Stimulated activated memory B cell treated with anti-CD40 and anti-IgM and Interleukin-4, amounts not matched to agents 10 μg/mL and 1 μg/mL and 100 μg/mL, for 72 hours (primary cell): Measurements from ENCODE around the gene LYPLA2.

ENCODE experiments used
- ATAC-seq: fragments of 150-1000 bp; cut with Tn5 transposase; 2 replicates; pipeline ENCODE4 v1.10.0; 2021
- H3K27ac Mint-ChIP-seq: one replicate; pipeline ENCODE4 v1.8.0; 2022; ENCODE audit warnings: mild to moderate bottlenecking, mixed read lengths
- H3K27me3 Mint-ChIP-seq: one replicate; pipeline ENCODE4 v1.8.0; 2022; ENCODE audit warnings: mixed read lengths
- H3K36me3 Mint-ChIP-seq: one replicate; pipeline ENCODE4 v1.8.0; 2022; ENCODE audit warnings: mixed read lengths
- H3K4me1 Mint-ChIP-seq: one replicate; pipeline ENCODE4 v1.8.0; 2022; ENCODE audit warnings: mixed read lengths
- H3K4me3 Mint-ChIP-seq: one replicate; pipeline ENCODE4 v1.8.0; 2022; ENCODE audit warnings: mild to moderate bottlenecking, moderate library complexity, mixed read lengths
- H3K9me3 Mint-ChIP-seq: one replicate; pipeline ENCODE4 v1.8.0; 2022; ENCODE audit warnings: mixed read lengths

LYPLA2 gene

DNA sequence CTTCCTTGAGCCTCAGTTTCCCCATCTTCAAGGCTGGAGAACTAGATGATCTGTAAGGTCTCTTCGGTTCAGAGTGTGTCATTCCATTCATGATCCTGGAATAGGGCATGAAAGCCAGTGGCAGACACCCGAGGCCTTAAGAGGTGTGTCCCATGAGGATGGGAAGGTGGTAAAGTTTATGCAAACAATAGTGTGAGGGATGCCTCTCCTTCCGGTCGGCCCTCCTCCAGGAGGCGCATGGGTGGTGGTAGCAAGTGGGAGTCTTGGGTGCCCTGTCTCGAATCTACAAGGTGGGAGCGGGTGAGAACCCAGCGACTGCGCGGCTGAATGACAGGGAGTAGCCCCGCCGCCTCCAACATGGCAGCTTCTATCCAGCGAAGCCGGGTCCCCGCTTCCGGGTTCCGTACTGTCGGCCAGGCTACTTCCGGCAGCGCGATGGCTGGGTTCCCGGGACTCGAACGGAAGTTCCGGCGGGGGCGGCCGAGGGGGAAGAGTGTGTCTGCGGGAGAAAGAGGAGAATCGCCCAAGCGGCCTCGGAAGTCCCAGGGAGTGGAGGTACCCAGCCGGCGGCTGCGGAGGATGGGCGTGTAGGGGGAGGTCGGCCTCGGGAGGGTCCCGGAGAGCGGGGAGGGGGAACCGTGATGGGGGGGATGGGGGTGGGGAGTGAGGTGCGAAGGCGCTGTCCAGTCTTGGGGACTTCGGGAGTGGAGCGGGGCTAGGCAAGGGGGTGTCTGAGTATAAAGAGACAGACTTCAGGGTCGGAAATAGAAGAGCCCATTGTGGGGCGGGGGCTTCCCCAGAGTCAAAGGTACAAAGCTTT, at the start of gene LYPLA2:
TSS of gene LYPLA2 (plus strand) at position 450 of the 820 bp plus-strand sequence. CDS start 1,538 bp downstream, outside the sequence.
- Mint-ChIP-seq H3K4me1 (peaks cover 44% of the 10 kb centered on the region), H3K27me3 (no peaks in the 10 kb centered on the region), H3K27ac (peak within 1 kb of the TSS; percentile 96), H3K4me3 (peak within 1 kb of the TSS; percentile 93), H3K9me3 (no peaks in the 10 kb centered on the region), H3K36me3 (peaks cover 57% of the 10 kb centered on the region)
- ATAC-seq: peak; percentile 92

DNA sequence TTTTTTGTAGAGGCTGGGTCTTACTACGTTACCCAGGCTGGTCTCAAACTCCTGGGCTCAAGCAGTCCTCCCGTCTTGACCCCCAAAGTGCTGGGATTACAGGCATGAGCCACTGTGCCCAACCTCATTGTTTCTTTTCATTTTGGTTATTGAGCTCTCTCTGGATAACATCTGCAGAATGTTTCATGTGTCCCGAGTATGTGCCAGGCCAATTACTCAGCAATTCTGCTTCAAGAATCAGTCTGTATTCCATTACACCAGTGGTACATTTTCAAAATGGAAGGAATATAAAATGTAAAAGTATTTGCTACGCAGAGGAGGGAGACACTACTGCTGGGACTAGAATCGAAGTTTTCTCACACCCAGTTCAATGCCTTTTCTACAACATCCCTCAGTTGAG, 49.3 kb upstream of the LYPLA2 start:
- Mint-ChIP-seq H3K9me3 (no peaks in the 10 kb centered on the region), H3K4me1 (peaks cover 40% of the 10 kb centered on the region), H3K36me3 (peaks cover 4% of the 10 kb centered on the region), H3K27me3 (no peaks in the 10 kb centered on the region), H3K27ac (peak overlapping the region; percentile 93), H3K4me3 (peak overlapping the region; percentile 94)
- ATAC-seq: no peak

DNA sequence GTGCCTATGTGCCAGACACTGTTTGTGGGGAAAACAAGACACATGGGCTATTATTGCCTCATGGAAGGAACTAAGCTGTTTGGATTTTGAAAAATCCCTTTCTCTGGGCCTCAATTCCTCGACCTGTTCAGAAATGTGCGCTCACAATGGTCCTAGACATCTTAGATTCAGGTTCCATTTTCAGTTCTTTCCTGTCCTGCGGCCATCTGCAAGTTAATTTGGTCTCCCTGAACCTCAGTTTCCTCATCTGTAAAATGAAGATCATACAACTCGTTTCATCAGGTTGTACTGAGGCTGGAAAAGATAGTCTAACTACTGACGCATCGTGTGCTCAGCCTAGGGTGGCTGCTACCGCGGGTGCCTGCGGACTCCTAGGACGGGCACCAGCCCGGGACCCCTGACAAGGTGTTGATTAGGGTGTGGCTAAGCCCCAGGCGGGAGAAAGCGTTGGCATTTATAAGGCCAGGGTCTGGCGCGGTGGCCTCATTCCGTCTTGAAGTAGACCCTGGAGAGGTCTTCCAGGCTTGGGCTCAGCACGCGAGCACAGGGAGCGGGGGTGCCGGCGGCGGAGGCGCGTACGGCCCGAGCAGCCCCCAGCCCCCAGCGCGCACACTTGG, 48.2 kb upstream of the LYPLA2 start:
- Mint-ChIP-seq H3K4me3 (peak overlapping the region; percentile 94), H3K27ac (peak overlapping the region; percentile 93), H3K4me1 (peaks cover 51% of the 10 kb centered on the region), H3K27me3 (no peaks in the 10 kb centered on the region), H3K36me3 (peaks cover 13% of the 10 kb centered on the region), H3K9me3 (no peaks in the 10 kb centered on the region)
- peak; percentile 58 for ATAC-seq

DNA sequence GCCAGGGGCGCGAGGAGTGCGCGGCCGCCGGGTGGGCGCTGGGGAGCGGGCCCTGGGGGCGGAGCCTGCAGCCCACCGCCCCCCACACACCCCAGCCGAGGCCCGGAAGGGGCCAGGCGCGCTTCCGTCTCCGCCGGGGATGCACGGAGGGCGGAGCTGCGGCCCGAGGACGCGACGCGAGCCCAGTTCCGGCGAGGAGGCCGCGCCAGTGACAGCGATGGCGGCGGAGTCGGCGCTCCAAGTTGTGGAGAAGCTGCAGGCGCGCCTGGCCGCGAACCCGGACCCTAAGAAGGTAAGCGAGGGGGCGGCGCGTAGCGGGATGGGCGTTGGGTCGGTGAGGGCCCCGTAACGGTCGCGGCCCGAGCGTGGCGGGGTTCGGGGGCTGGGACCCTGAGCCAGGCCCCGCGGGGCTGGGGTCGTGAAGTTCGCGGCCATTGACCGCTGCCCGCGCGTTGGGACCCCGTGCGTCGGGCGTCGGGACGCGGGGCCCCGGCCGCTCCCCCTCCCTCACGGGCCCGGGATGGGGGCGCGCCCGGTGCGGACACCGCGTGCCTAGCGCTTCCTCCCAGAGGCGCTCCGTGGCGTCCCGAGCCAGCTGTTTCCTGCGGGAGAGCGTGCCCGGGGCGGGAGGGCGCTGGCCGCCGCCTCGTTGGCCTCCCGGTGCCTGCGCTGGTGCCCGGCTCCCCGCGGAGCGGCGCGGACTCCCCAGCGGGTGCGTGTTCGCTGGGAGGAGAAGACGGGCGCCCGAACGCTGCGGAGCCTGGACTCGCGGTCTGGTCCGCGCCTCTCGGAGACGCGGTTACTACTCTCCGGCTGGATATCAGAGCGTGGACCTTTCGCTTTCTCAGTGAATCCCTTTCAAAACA, 47.4 kb upstream of the LYPLA2 start, which contains the start of gene ELOA:
TSS of gene ELOA (plus strand) at position 185 of the 866 bp plus-strand sequence. CDS start at position 218, 33 bp downstream.
- H3K4me3 Mint-ChIP-seq: peak within 1 kb of the TSS; percentile 94
- H3K36me3 Mint-ChIP-seq: peaks cover 13% of the 10 kb centered on the region
- H3K27me3 Mint-ChIP-seq: no peaks in the 10 kb centered on the region
- H3K4me1 Mint-ChIP-seq: peaks cover 52% of the 10 kb centered on the region
- H3K27ac Mint-ChIP-seq: peak within 1 kb of the TSS; percentile 93
- H3K9me3 Mint-ChIP-seq: no peaks in the 10 kb centered on the region
- ATAC-seq: peak; percentile 96

DNA sequence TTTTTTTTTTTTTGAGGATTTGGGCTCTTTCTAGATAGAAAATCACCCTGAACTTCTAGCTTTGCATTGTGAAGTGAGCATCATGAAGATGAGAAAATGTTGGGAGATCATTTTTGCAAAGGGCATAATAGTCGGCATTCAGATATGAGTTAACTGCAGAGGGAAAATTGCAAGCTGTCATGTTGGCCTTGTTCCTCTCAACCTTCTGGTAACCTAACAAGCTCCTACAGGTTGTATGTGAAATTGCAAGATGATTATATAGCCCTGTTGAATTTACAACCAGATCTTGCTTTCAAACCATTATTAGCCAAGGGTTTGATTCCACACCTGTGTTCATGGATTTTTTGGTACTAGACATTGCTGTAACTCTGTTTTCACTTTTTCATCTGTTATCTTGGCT, 45.4 kb upstream of the LYPLA2 start:
- no peak for ATAC-seq
- Mint-ChIP-seq H3K27ac (peak overlapping the region; percentile 93), H3K4me1 (peaks cover 62% of the 10 kb centered on the region), H3K27me3 (no peaks in the 10 kb centered on the region), H3K9me3 (no peaks in the 10 kb centered on the region), H3K36me3 (peaks cover 24% of the 10 kb centered on the region), H3K4me3 (peak overlapping the region; percentile 87)

DNA sequence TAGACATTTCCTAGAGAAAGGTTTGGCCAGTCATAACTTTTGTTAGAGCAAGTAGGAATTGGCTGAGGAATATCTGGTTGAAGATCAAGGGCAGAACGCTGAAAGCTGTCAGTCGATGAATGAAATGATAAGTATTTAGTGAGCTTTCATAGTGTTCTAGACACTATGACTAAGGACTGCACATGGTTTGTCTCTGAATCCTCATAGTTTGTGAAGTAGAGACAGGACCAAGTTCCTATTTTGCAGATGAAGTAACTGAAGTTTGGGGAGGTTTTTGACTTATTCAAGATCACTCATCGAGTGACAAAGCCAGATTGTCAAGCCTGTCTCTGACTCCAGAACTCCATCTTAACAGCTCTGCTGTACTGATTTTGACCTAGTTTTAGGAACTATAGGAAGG, 42.9 kb upstream of the LYPLA2 start:
- ATAC-seq: no peak
- peak overlapping the region; percentile 44 for H3K27ac Mint-ChIP-seq

DNA sequence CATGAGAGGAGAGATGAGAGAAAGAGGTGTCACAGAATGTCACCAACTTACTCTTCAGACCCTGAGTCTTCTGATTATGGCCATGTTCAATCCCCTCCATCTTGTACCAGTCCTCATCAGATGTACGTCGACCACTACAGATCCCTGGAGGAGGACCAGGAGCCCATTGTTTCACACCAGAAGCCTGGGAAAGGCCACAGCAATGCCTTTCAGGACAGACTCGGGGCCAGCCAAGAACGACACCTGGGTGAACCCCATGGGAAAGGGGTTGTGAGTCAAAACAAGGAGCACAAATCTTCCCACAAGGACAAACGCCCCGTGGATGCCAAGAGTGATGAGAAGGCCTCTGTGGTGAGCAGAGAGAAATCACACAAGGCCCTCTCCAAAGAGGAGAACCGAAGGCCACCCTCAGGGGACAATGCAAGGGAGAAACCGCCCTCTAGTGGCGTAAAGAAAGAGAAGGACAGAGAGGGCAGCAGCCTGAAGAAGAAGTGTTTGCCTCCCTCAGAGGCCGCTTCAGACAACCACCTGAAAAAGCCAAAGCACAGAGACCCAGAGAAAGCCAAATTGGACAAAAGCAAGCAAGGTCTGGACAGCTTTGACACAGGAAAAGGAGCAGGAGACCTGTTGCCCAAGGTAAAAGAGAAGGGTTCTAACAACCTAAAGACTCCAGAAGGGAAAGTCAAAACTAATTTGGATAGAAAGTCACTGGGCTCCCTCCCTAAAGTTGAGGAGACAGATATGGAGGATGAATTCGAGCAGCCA, 39.7 kb upstream of the LYPLA2 start:
- peaks cover 38% of the 10 kb centered on the region for H3K4me1 Mint-ChIP-seq
- H3K27ac Mint-ChIP-seq: peak overlapping the region; percentile 12
- no peak overlapping the region for H3K4me3 Mint-ChIP-seq
- ATAC-seq: peak; percentile 72
- H3K9me3 Mint-ChIP-seq: no peaks in the 10 kb centered on the region
- H3K36me3 Mint-ChIP-seq: peaks cover 61% of the 10 kb centered on the region
- H3K27me3 Mint-ChIP-seq: no peaks in the 10 kb centered on the region

More for the DNA sequence above, 42.9 kb upstream of the LYPLA2 start:
- Mint-ChIP-seq H3K4me1 (peaks cover 57% of the 10 kb centered on the region), H3K9me3 (no peaks in the 10 kb centered on the region), H3K27me3 (no peaks in the 10 kb centered on the region), H3K36me3 (peaks cover 38% of the 10 kb centered on the region), H3K4me3 (no peak overlapping the region)

DNA sequence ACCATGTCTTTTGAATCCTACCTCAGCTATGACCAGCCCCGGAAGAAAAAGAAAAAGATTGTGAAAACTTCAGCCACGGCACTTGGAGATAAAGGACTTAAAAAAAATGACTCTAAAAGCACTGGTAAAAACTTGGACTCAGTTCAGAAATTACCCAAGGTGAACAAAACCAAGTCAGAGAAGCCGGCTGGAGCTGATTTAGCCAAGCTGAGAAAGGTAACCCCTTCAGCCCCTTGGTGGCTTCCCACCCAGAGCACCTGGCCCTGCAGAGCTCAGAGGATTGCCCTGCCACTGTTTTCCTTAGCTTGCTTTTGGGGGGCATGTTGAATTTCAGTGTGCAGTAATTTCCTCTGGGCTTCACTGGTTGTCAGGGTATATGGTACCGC, 39.1 kb upstream of the LYPLA2 start:
- peaks cover 35% of the 10 kb centered on the region for H3K4me1 Mint-ChIP-seq
- H3K27me3 Mint-ChIP-seq: no peaks in the 10 kb centered on the region
- H3K27ac Mint-ChIP-seq: peak overlapping the region; percentile 12
- no peak for ATAC-seq
- no peak overlapping the region for H3K4me3 Mint-ChIP-seq
- H3K36me3 Mint-ChIP-seq: peaks cover 65% of the 10 kb centered on the region
- H3K9me3 Mint-ChIP-seq: no peaks in the 10 kb centered on the region

DNA sequence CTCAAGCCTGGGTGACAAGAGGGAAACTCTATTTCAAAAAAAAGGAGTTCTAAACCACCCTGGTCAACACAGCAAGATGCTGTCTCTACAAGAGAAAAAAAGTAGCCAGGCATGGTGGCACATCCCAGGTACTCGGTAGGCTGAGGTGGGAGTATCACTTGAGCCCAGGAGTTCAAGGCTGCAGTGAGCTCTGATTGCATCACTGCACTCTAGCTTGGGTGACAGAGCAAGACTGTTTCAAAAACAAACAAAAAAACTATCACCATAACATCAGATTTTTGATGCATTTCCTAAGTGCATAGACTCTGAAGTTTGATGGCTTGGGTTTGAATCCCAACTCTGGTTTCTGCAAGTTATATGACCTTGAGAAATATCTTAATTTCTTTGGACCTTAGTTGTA, 38.0 kb upstream of the LYPLA2 start:
- H3K4me3 Mint-ChIP-seq: no peak overlapping the region
- H3K27ac Mint-ChIP-seq: no peak overlapping the region
- peaks cover 24% of the 10 kb centered on the region for H3K4me1 Mint-ChIP-seq
- no peak for ATAC-seq
- H3K36me3 Mint-ChIP-seq: peaks cover 58% of the 10 kb centered on the region
- H3K9me3 Mint-ChIP-seq: no peaks in the 10 kb centered on the region
- no peaks in the 10 kb centered on the region for H3K27me3 Mint-ChIP-seq

DNA sequence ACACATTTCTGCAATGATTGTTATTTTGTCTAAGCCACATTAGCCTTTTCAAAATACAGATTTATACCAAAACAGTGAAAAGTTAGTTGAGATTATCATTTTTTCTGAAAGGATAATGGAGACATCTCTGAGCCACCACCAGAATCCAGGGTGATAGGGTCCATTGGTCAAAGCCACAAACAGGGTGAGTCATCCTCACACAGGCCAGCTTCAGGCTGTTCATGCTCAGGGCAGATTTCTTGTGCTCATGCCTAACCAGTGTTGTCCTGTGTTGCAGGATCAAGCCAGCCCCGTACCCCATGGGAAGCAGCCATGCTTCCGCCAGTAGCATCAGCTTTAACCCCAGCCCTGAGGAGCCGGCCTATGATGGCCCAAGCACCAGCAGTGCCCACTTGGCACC, 34.3 kb upstream of the LYPLA2 start:
- H3K36me3 Mint-ChIP-seq: peaks cover 57% of the 10 kb centered on the region
- no peak overlapping the region for H3K27ac Mint-ChIP-seq
- no peak overlapping the region for H3K4me3 Mint-ChIP-seq
- H3K27me3 Mint-ChIP-seq: no peaks in the 10 kb centered on the region
- peaks cover 6% of the 10 kb centered on the region for H3K4me1 Mint-ChIP-seq
- ATAC-seq: no peak
- no peaks in the 10 kb centered on the region for H3K9me3 Mint-ChIP-seq

DNA sequence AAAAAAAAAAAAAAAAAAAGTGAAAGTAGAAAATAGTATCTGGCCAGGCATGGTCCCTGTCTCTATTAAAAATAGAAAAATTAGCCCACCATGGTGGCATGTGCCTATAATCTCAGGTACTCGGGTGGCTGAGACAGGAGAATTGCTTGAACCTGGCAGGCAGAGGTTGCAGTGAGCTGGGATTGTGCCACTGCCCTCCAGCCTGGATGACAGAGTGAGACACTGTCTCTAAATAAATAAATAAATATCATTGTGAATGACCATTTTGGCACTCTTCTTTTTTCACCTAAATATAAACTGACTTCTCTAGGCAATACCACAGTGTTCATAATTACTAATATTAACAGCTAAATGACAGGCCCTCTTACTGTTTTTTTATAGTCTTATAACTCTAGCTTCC, 33.1 kb upstream of the LYPLA2 start:
- Mint-ChIP-seq H3K27me3 (no peaks in the 10 kb centered on the region), H3K4me1 (peaks cover 6% of the 10 kb centered on the region), H3K36me3 (peaks cover 62% of the 10 kb centered on the region), H3K4me3 (no peak overlapping the region), H3K27ac (no peak overlapping the region), H3K9me3 (no peaks in the 10 kb centered on the region)
- ATAC-seq: no peak

DNA sequence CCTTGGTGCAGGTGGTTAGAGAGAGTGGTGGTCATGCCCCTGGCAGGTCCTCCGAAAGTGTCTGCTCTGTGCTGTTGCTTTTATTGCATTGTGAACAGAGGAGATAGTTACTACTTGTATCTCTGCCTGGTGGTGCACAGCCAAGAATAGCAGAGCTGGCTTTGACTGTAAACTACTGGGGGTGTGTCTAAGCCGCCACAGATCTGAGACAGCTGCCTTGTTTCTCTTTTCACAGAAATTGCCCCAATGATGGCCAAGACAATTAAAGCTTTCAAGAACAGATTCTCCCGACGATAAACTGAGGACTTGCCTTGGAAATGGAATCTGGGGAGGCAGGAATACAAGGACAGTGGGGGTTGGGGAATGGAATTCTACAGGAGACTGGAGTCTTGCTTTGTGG, 31.7 kb upstream of the LYPLA2 start:
- peaks cover 52% of the 10 kb centered on the region for H3K36me3 Mint-ChIP-seq
- no peak for ATAC-seq
- no peaks in the 10 kb centered on the region for H3K9me3 Mint-ChIP-seq
- H3K4me3 Mint-ChIP-seq: no peak overlapping the region
- no peak overlapping the region for H3K27ac Mint-ChIP-seq
- H3K4me1 Mint-ChIP-seq: peaks cover 6% of the 10 kb centered on the region
- H3K27me3 Mint-ChIP-seq: no peaks in the 10 kb centered on the region

DNA sequence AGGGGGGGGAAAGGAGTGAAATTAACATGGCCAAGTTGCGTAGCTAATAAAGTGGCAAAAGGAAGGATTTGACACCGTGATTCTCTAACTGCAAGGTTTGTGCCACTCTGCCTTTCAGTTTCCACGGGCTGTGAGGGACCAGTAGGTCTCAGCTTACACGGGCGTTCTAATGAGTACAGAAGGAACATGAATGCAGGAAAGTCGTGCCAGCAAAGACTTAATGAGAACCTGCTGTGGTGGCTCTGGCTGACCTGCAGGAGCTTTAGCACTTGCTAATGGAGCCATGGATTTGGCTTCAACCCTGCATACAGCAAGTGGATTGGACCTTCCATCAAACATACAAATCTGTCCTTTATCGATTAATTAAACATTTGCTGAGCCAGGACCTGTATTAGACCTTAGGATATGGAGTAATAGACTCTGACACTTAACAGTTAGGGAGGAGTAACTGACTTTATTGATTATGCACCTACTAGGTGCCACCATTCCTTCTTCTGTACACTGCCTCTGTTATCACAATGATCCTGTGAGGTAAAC, 27.8 kb upstream of the LYPLA2 start:
- Mint-ChIP-seq H3K4me3 (no peak overlapping the region), H3K27ac (no peak overlapping the region)

DNA sequence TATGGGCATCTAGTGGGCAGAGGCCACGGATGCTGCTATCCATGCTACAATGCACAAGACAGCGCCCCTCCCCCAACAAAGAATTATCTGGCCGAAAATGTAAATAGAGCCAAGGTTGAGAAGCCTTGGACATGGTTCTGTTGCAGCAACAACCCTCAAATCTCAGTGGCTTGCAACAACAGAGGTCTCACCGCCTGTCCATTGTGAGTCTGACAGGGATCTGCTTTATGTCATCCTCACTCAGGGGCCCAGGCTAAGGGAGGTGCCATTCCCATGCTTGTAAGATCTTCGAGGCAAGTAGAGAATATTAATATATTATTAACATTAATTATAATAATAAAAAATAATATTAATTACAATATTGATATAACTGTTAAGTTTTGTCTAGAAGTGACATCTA, 22.2 kb upstream of the LYPLA2 start:
- H3K27ac Mint-ChIP-seq: no peak overlapping the region
- H3K9me3 Mint-ChIP-seq: no peaks in the 10 kb centered on the region
- H3K4me3 Mint-ChIP-seq: no peak overlapping the region
- peaks cover 11% of the 10 kb centered on the region for H3K36me3 Mint-ChIP-seq
- H3K27me3 Mint-ChIP-seq: no peaks in the 10 kb centered on the region
- no peak for ATAC-seq
- peaks cover 6% of the 10 kb centered on the region for H3K4me1 Mint-ChIP-seq

More for the DNA sequence above, 27.8 kb upstream of the LYPLA2 start:
- Mint-ChIP-seq H3K36me3 (peaks cover 39% of the 10 kb centered on the region), H3K4me1 (peaks cover 6% of the 10 kb centered on the region), H3K9me3 (no peaks in the 10 kb centered on the region), H3K27me3 (no peaks in the 10 kb centered on the region)
- ATAC-seq: no peak
